OCI-LY1 (cell line): ENCODE data around the gene RBBP6.

Source experiments
- H2AFZ ChIP-seq: fragments of 200-600 bp; sonication (generic), shearing (Covaris generic); 2 replicates; pipeline ENCODE4 v1.6.0; 2014; ENCODE audit warnings: antibody characterized with exemption, mild to moderate bottlenecking, low read length
- H3F3A ChIP-seq: fragments of 200-600 bp; sonication (generic), shearing (Covaris generic); 2 replicates; pipeline ENCODE4 v1.6.0; 2014; ENCODE audit warnings: mild to moderate bottlenecking, antibody characterized with exemption, low read length, moderate library complexity; ENCODE audit not compliant: insufficient read depth
- H3K27ac ChIP-seq: fragments of 200-600 bp; sonication (generic); 2 replicates; pipeline ENCODE4 v1.5.1; 2014; ENCODE audit warnings: low read length, mixed run types, mild to moderate bottlenecking, low read depth; ENCODE audit not compliant: poor library complexity, severe bottlenecking
- H3K27me3 ChIP-seq: fragments of 200-600 bp; sonication (generic); 2 replicates; pipeline ENCODE4 v1.6.0; 2014; ENCODE audit warnings: antibody characterized with exemption, mild to moderate bottlenecking, low read length, moderate library complexity; ENCODE audit not compliant: insufficient read depth
- H3K36me3 ChIP-seq: fragments of 200-600 bp; sonication (generic); 2 replicates; pipeline ENCODE4 v1.6.1; 2014; ENCODE audit warnings: mild to moderate bottlenecking, antibody characterized with exemption, low read length, moderate library complexity, mixed read lengths; ENCODE audit not compliant: insufficient read depth
- H3K4me1 ChIP-seq: fragments of 200-600 bp; sonication (generic); 2 replicates; pipeline ENCODE4 v1.5.1; 2014; ENCODE audit warnings: mild to moderate bottlenecking, low read length, moderate library complexity; ENCODE audit not compliant: insufficient read depth, severe bottlenecking
- H3K4me2 ChIP-seq: fragments of 200-600 bp; sonication (generic), shearing (Covaris generic); 2 replicates; pipeline ENCODE4 v1.6.1; 2014; ENCODE audit warnings: low read length
- H3K4me3 ChIP-seq: fragments of 200-600 bp; sonication (generic); 2 replicates; pipeline ENCODE4 v1.5.1; 2014; ENCODE audit warnings: low read length, low read depth, mild to moderate bottlenecking, mixed read lengths; ENCODE audit not compliant: poor library complexity, severe bottlenecking
- H3K79me2 ChIP-seq: fragments of 200-600 bp; shearing (Covaris generic); 2 replicates; pipeline ENCODE4 v1.6.1; 2016; ENCODE audit warnings: mixed run types, low read length, mixed read lengths; ENCODE audit not compliant: insufficient read depth
- H3K9ac ChIP-seq: fragments of 200-600 bp; sonication (generic), shearing (Covaris generic); 2 replicates; pipeline ENCODE4 v1.6.1; 2014; ENCODE audit warnings: mild to moderate bottlenecking, low read length, mixed read lengths
- H3K9me2 ChIP-seq: fragments of 200-600 bp; sonication (generic), shearing (Covaris generic); 2 replicates; pipeline ENCODE4 v1.6.1; 2014; ENCODE audit warnings: low read depth, mild to moderate bottlenecking, low read length, mixed read lengths
- H3K9me3 ChIP-seq: fragments of 200-600 bp; shearing (Covaris generic); 2 replicates; pipeline ENCODE4 v1.6.1; 2014; ENCODE audit warnings: low read length, mixed read lengths
- H4K20me1 ChIP-seq: fragments of 200-600 bp; sonication (generic), shearing (Covaris generic); 2 replicates; pipeline ENCODE4 v1.6.0; 2016; ENCODE audit warnings: mild to moderate bottlenecking, low read length; ENCODE audit not compliant: insufficient read depth
- EZH2 ChIP-seq: fragments of 200-600 bp; sonication (generic), shearing (Covaris generic); IDR thresholded peaks from 2 replicates; pipeline ENCODE4 v1.8.0; 2017; ENCODE audit warnings: borderline replicate concordance, mixed run types, mild to moderate bottlenecking, antibody characterized with exemption, low read length, moderate library complexity, mixed read lengths
- TF ChIP-seq, protein P1 (sequence below): fragments of 200-600 bp; sonication (generic), shearing (Covaris generic); IDR thresholded peaks from 2 replicates; pipeline ENCODE4 v1.5.1; 2017; ENCODE audit warnings: mild to moderate bottlenecking, antibody characterized with exemption, low read length, moderate library complexity, mixed read lengths

Gene RBBP6

DNA sequence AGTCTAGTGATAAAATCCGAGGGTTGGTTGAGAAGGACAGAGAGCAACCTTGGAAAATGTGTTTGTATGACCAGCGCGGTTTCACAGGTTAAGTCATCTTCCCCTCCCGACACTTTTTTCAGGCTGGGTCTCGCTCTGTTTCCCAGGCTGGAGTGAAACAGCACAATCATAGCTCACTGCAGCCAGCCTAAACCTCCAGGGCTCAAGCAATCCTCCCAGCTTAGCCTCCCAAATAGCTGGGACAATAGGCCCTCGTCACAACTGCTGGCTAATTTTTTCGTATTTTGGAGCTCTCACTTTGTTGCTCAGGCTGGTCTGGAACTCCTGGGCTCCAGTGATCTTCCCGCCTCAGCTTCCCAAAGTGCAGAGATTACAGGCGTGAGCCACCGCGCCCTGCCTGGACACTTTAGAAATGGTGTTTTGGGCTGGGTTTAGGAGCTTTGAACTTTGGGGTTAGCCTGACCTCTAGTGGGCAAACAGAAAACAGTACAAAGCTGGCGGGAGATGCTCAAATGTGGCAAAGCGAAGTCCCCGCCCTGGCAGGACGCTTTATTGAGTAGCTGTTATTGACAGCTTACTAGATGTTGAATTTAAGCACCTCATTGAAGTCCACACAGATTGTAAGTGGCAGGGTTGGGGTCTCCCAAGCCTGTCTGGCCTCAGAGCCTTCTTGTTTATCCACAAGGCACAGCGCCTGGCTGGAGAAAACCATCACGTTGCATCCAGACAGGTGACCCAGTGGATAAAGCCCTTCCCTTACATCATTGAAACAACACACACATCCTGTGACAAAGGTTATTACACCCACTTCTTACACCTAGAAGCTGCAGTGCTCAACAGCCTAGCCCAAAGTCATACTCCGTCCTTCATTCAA is 34.7 kb upstream of the RBBP6 start:
- Histone ChIP-seq H3K9me3 (no peaks in the 10 kb centered on the region), H3K4me3 (no peak overlapping the region), H3K27ac (no peak overlapping the region), H3K4me2 (no peak overlapping the region), H2AFZ (no peak overlapping the region), H3F3A (no peaks in the 10 kb centered on the region), H3K27me3 (no peaks in the 10 kb centered on the region), H3K9ac (no peak overlapping the region), H4K20me1 (no peaks in the 10 kb centered on the region), H3K79me2 (no peaks in the 10 kb centered on the region), H3K4me1 (no peaks in the 10 kb centered on the region), H3K36me3 (no peaks in the 10 kb centered on the region), H3K9me2 (no peaks in the 10 kb centered on the region)
- no peak for TF ChIP-seq EZH2
- TF ChIP-seq, protein P1, sequence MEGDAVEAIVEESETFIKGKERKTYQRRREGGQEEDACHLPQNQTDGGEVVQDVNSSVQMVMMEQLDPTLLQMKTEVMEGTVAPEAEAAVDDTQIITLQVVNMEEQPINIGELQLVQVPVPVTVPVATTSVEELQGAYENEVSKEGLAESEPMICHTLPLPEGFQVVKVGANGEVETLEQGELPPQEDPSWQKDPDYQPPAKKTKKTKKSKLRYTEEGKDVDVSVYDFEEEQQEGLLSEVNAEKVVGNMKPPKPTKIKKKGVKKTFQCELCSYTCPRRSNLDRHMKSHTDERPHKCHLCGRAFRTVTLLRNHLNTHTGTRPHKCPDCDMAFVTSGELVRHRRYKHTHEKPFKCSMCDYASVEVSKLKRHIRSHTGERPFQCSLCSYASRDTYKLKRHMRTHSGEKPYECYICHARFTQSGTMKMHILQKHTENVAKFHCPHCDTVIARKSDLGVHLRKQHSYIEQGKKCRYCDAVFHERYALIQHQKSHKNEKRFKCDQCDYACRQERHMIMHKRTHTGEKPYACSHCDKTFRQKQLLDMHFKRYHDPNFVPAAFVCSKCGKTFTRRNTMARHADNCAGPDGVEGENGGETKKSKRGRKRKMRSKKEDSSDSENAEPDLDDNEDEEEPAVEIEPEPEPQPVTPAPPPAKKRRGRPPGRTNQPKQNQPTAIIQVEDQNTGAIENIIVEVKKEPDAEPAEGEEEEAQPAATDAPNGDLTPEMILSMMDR = peak; percentile 75

DNA sequence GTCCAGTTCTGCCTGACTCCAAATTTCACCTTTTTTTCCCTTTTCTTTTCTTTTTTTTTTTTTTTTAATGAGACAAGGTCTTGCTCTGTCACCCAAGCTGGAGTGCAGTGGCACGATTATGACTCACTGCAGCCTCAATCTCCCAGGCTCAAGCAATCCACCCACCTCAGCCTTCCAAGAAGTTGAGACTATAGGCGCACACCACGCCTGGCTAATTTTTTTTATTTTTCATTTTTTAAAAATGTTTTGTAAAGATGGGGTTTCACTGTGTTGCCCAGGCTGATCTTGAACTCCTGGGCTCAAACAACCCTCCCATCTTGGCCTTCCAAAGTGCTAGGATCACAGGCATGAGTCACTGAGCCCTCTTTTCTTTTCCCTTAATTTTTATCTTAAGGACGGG is 33.4 kb upstream of the RBBP6 start:
- Histone ChIP-seq H3K27me3 (no peaks in the 10 kb centered on the region), H3K79me2 (no peaks in the 10 kb centered on the region), H3K9ac (no peak overlapping the region), H3K9me3 (no peaks in the 10 kb centered on the region), H3F3A (no peaks in the 10 kb centered on the region), H2AFZ (no peak overlapping the region), H4K20me1 (no peaks in the 10 kb centered on the region), H3K9me2 (no peaks in the 10 kb centered on the region), H3K4me2 (no peak overlapping the region), H3K27ac (no peak overlapping the region), H3K4me1 (no peaks in the 10 kb centered on the region), H3K36me3 (no peaks in the 10 kb centered on the region), H3K4me3 (no peak overlapping the region)
- TF ChIP-seq, protein P1 = no peak
- TF ChIP-seq EZH2 = no peak

DNA sequence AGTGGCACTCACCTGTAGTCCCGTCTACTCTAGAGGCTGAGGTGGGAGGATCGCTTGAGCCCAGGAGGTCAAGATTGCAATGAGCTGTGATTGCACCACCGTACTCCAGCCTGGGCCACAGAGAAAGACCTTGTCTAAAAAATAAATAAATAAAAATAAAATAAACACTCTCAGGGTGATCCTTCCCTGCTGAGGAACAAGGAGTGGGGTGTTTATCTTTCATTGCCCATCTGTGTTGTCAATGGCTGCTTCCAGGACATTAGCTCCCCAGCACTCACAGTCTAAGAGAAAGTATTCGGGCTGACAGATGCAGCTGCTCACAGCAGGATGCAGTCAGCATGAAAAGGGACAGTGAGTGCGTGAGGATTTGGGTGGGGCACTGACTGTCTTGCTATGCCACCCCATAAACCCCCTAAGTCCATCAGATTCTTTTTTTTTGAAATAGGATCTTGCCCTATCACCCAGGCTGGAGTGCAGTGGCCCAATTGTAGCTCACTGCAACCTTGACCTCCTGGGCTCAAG is 31.3 kb upstream of the RBBP6 start:
- H2AFZ ChIP-seq = no peak overlapping the region
- no peaks in the 10 kb centered on the region for H3K9me3 ChIP-seq
- H3K4me3 ChIP-seq = no peak overlapping the region
- no peak overlapping the region for H3K9ac ChIP-seq
- H4K20me1 ChIP-seq = no peaks in the 10 kb centered on the region
- no peaks in the 10 kb centered on the region for H3K9me2 ChIP-seq
- no peaks in the 10 kb centered on the region for H3K27me3 ChIP-seq
- no peaks in the 10 kb centered on the region for H3F3A ChIP-seq
- TF ChIP-seq, protein P1 = no peak
- no peak for TF ChIP-seq EZH2
- H3K4me1 ChIP-seq = no peaks in the 10 kb centered on the region
- no peak overlapping the region for H3K4me2 ChIP-seq
- no peaks in the 10 kb centered on the region for H3K36me3 ChIP-seq
- H3K27ac ChIP-seq = no peak overlapping the region
- no peaks in the 10 kb centered on the region for H3K79me2 ChIP-seq
